Lower lobe of right lung (tissue), 2 donors: Measurements from ENCODE around the gene TLK2. TPM values are rescaled to one million over a fixed set of nuclear protein-coding genes. Genes with fewer than 3 reads are reported as not detected.

ENCODE experiments used
- ATAC-seq, 2 donors: fragments of 200-7000 bp; cut with Tn5 transposase; one replicate each; pipeline ENCODE4 v1.9.1; 2020 to 2022; ENCODE audit warnings: mild to moderate bottlenecking in 2 of 2, moderate library complexity in 2 of 2
- DNase-seq: peaks from one replicate; pipeline ENCODE4 v3.0.0-alpha.2; 2020
- H3K27ac ChIP-seq: fragments of 200-600 bp; one replicate; pipeline ENCODE4 v1.8.0; 2022
- H3K27me3 ChIP-seq: fragments of 200-600 bp; one replicate; pipeline ENCODE4 v1.8.0; 2022; ENCODE audit warnings: low read depth
- H3K36me3 ChIP-seq: fragments of 200-600 bp; one replicate; pipeline ENCODE4 v1.8.0; 2022; ENCODE audit warnings: mild to moderate bottlenecking
- H3K4me1 ChIP-seq: fragments of 200-600 bp; one replicate; pipeline ENCODE4 v1.8.0; 2022
- H3K4me3 ChIP-seq: fragments of 200-600 bp; one replicate; pipeline ENCODE4 v1.8.0; 2022; ENCODE audit warnings: mild to moderate bottlenecking
- H3K9me3 ChIP-seq: fragments of 200-600 bp; one replicate; pipeline ENCODE4 v1.8.0; 2022
- CTCF ChIP-seq: fragments of 200-600 bp; IDR thresholded peaks from one replicate; pipeline ENCODE4 v1.8.0; 2022; ENCODE audit warnings: antibody characterized with exemption, mild to moderate bottlenecking
- intact Hi-C: fragments of 100-400 bp; cut with DNase I; formaldehyde crosslinking; loops from one replicate; pipeline ENCODE4 v1.11.0; 2022
- total RNA-seq: library from RNA; stranded (reverse); fragmentation: NEBNext Ultra II Directional; extraction: Animal tissue kit (Norgen Biotek cat#: 25700); gene quantifications from one replicate; pipeline ENCODE4 v1.2.1, GENCODE V29; 2021
- donor health status: DM: no; HTN: yes; CAD: no; lungs with severe emphysema.

Gene TLK2
- total RNA-seq, 1 donor from 2014 or later: 41.5 TPM

DNA sequence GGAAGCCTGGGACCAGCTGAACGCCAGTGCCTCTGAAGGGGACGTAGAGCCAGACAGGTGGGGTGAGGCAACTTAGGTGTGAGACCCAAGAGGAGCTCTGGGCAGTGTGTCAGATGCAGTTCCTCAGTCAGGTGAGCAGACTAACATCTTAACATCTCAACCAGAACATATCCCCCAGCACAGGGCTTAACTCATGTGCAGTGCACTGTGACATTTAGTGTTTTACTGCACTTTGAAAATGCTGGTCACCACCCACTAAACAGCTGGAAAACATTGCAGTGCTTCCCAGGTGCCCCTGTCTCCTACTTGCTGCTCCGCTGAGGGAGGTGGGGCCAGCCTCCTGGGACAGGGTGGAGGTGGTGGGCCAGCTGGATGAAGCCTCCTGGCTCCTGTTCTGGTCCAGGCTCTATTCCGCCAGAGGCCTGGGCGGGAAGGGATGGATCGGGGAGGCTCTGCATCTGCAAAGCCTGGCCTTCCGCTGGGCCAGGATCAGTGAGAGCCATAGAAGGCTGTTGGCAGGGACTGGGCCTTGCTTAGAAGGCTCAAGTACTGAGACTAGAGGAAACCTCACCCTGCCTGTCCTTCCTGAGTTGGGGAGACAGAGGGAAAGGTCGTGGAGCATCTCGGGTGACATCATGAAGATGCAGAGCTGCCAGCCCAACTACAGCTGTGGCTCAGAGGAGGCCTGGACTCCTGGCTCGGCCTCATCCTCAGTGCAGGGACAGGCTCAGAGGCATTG is 141.0 kb downstream of the TLK2 start:
- Histone ChIP-seq H3K4me3 (no peak overlapping the region), H3K4me1 (no peaks in the 10 kb centered on the region), H3K27ac (no peak overlapping the region), H3K27me3 (no peaks in the 10 kb centered on the region), H3K36me3 (peaks cover 12% of the 10 kb centered on the region), H3K9me3 (no peaks in the 10 kb centered on the region)
- TF ChIP-seq CTCF: no peak
- intact Hi-C loops: no loop called here
- no peak for DNase-seq
- no peak for ATAC-seq

DNA sequence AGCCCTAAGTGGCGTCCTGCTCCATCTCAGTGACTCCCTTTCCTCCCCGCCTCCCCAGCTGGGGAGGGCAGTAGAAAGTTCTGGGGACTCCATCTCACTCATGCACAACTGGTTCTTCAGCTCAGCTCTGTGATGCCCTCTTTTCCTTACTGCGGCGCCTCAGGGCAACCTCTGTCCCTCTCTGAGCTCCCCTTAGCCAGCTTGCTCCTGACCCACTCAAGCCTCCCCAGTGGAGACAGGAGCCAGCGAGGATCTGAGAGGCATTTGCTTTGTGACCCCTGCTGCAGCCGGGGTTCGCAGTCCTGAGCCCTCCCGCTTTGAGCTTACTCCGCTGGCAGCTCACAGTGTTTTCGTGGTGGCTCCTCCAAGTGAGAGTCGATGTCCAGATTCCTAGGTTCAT is 142.6 kb downstream of the TLK2 start:
- Histone ChIP-seq H3K27ac (no peak overlapping the region), H3K4me1 (peaks cover 13% of the 10 kb centered on the region), H3K9me3 (no peaks in the 10 kb centered on the region), H3K27me3 (no peaks in the 10 kb centered on the region), H3K4me3 (no peak overlapping the region), H3K36me3 (no peaks in the 10 kb centered on the region)
- TF ChIP-seq CTCF: no peak
- intact Hi-C loops: no loop called here
- no peak for ATAC-seq
- DNase-seq: no peak

GRCh38 chr17:62625184-62625869 is 146.7 kb downstream of the TLK2 start:
- no peak overlapping the region for H3K4me3 ChIP-seq
- peaks cover 37% of the 10 kb centered on the region for H3K4me1 ChIP-seq
- H3K9me3 ChIP-seq: no peaks in the 10 kb centered on the region
- peaks cover 14% of the 10 kb centered on the region for H3K27me3 ChIP-seq
- ATAC-seq (no peak), DNase-seq (no peak)
- H3K27ac ChIP-seq: no peak overlapping the region
- TF ChIP-seq CTCF: no peak
- no peaks in the 10 kb centered on the region for H3K36me3 ChIP-seq
- intact Hi-C loops: no loop called here

- no peak for TF ChIP-seq CTCF
- ATAC-seq (no peak), DNase-seq (no peak)
- Histone ChIP-seq H3K27me3 (peaks cover 14% of the 10 kb centered on the region), H3K36me3 (no peaks in the 10 kb centered on the region), H3K9me3 (no peaks in the 10 kb centered on the region), H3K4me3 (no peak overlapping the region), H3K27ac (no peak overlapping the region), H3K4me1 (peaks cover 37% of the 10 kb centered on the region)
- intact Hi-C loops: no loop called here
These were observed 147.2 kb downstream of the TLK2 start for GRCh38 chr17:62625870-62626200.

- ATAC-seq (peak; percentile 47 to 56), DNase-seq (no peak)
- TF ChIP-seq CTCF: no peak
- peak overlapping the region; percentile 68 for H3K4me3 ChIP-seq
- H3K36me3 ChIP-seq: no peaks in the 10 kb centered on the region
- no peaks in the 10 kb centered on the region for H3K9me3 ChIP-seq
- H3K27me3 ChIP-seq: peaks cover 14% of the 10 kb centered on the region
- H3K4me1 ChIP-seq: peaks cover 37% of the 10 kb centered on the region
- intact Hi-C loops: no loop called here
- H3K27ac ChIP-seq: peak overlapping the region; percentile 86
These were observed 148.1 kb downstream of the TLK2 start for GRCh38 chr17:62626719-62627218.
